GM19193 (cell line): ENCODE measurements around the gene TMEM43.

Experiments used
- POLR2A ChIP-seq: IDR thresholded peaks from 4 replicates; pipeline ENCODE4 v1.6.1; 2011; ENCODE audit not compliant: insufficient read depth, insufficient read length; ENCODE audit errors: extremely low read depth

Gene TMEM43

GRCh38 chr3:14175383-14176037 lies 50.7 kb downstream of the TMEM43 start:
- no peak for TF ChIP-seq POLR2A

DNA sequence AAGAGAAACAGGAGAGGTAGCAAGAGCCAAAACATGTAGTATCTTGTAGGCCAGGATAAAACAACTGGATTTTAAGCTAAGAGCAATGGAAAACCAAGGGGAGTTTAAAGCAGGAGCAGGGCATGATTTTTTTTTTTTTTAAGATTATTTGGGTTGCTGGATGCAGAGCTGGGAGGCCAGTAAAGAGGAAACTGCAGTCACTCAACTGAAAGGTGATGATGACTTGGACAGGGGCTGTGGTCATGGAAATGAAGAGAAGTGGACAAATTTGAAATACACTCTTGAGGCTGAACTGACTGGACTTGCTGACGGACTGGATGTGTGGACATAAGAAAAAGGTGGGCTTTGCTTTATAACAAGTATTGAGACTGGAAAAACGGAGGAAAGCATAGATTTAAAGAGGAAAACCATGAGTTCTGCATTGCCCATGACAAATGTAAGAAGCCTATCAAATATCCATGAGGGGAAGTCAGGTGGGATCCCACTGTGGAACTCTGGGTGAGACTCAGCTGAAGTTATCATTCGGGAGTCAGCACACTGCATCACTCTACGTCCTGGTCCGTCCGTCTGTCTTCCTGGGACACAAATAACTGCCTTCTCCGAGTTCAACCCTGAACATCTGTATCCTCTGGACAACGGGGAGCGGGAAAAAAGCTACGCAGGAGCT lies 52.9 kb downstream of the TMEM43 start:
- TF ChIP-seq POLR2A, result no peak

- TF ChIP-seq POLR2A, result peak; percentile 95
Measured at GRCh38 chr3:14178247-14179113, 53.6 kb downstream of the TMEM43 start, which contains the start of the genes LSM3 and XPC. LSM3 (plus strand) TSS chr3:14178817; CDS start chr3:14178861, 44 bp downstream. XPC (minus strand) TSS chr3:14178601; CDS start chr3:14178568, 33 bp downstream.

DNA sequence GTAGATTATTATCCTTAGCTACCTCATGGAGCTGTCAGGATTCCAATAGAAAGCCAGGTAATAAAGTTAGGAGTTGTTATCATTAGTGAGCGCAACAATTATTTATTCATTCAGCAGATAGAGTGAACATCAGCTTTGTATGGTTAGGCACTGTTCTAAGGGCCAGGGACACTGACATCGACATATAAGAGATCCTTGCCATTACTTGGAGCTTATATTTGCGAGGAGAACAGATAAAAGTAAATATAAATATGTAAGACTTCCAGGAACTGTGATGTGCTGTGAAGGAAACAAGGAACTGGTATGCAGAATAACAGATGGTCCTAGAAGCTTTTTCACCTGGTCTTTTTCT lies 54.2 kb downstream of the TMEM43 start:
- no peak for TF ChIP-seq POLR2A

GRCh38 chr3:14179795-14180194 lies 54.9 kb downstream of the TMEM43 start:
- TF ChIP-seq POLR2A, result no peak

- no peak for TF ChIP-seq POLR2A
Measured at GRCh38 chr3:14181253-14181652, 56.4 kb downstream of the TMEM43 start.

DNA sequence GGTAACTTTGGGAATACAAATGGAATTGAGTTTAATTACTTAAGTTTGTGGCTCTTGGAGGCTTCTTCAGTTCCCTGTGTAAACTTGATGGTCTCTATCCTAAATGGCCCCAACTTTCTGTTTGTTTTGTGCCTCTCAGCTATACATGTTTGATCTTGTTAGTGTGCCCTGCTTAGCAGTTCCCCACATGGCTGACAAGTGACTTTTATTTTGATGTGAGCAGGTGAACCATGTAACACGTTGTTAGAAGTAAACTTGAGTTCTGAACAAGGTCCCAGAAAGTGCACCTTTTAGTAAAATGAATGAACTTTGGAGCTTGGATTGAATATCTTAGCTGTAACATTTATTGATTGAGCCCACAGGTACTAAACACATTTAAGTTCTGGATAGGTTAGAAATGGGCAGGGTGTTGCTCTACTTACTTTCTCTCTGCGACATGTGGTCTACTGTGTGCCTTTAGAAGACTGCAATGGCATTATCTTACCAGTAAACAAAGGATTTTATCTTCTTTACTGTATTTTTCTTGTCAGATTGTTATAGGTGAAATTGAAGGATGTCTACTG lies 58.2 kb downstream of the TMEM43 start:
- TF ChIP-seq POLR2A, result no peak

GRCh38 chr3:14186854-14187458 lies 62.1 kb downstream of the TMEM43 start:
- TF ChIP-seq POLR2A, result no peak

- TF ChIP-seq POLR2A, result no peak
Measured at GRCh38 chr3:14188041-14188754, 63.3 kb downstream of the TMEM43 start.
